ENCODE data around the gene CCL18.
"Not testable (repeated sequence)": the region's sequence is repeated elsewhere in the genome, so short reads cannot be mapped to it uniquely, and the experiment has no call there.

The CCL18 gene

GRCh38 chr17:36104701-36105181, 40.7 kb downstream of the CCL18 start:
- Histone ChIP-seq H3K4me2 (no peak overlapping the region), H3K36me3 (ENCODE audit: insufficient read depth) (no peaks in the 10 kb centered on the region), H3K9ac (no peak overlapping the region), H3K4me3 (IDR thresholded peaks at IDR 0.05; ENCODE audit: insufficient read depth, low read depth, low read length) (no peak overlapping the region), H3K79me2 (ENCODE audit: insufficient read depth, low read depth) (no peaks in the 10 kb centered on the region), H4K20me1 (ENCODE audit: insufficient read depth) (no peaks in the 10 kb centered on the region), H3K27me3 (ENCODE audit: insufficient read depth, low read depth) (no peaks in the 10 kb centered on the region), H2AFZ (ENCODE audit: low read depth) (no peak overlapping the region), H3K4me1 (ENCODE audit: low read depth, poor library complexity, severe bottlenecking) (no peaks in the 10 kb centered on the region), H3K27ac (no peak overlapping the region)
- TF ChIP-seq CTCF (conservative IDR thresholded peaks at IDR 0.05; ENCODE audit: low read depth, low read length) = no peak

GRCh38 chr17:36105781-36106492, 41.9 kb downstream of the CCL18 start:
- H4K20me1 ChIP-seq (ENCODE audit: insufficient read depth) = no peaks in the 10 kb centered on the region
- no peak overlapping the region for H2AFZ ChIP-seq (ENCODE audit: low read depth)
- no peaks in the 10 kb centered on the region for H3K4me1 ChIP-seq (ENCODE audit: low read depth, poor library complexity, severe bottlenecking)
- no peak overlapping the region for H3K27ac ChIP-seq
- no peaks in the 10 kb centered on the region for H3K27me3 ChIP-seq (ENCODE audit: insufficient read depth, low read depth)
- no peak overlapping the region for H3K4me3 ChIP-seq (IDR thresholded peaks at IDR 0.05; ENCODE audit: insufficient read depth, low read depth, low read length)
- H3K79me2 ChIP-seq (ENCODE audit: insufficient read depth, low read depth) = no peaks in the 10 kb centered on the region
- no peaks in the 10 kb centered on the region for H3K36me3 ChIP-seq (ENCODE audit: insufficient read depth)
- TF ChIP-seq CTCF (conservative IDR thresholded peaks at IDR 0.05; ENCODE audit: low read depth, low read length) = no peak
- H3K4me2 ChIP-seq = no peak overlapping the region
- H3K9ac ChIP-seq = no peak overlapping the region

- Histone ChIP-seq H3K9ac (no peak overlapping the region), H3K4me1 (ENCODE audit: low read depth, poor library complexity, severe bottlenecking) (no peaks in the 10 kb centered on the region), H3K27me3 (ENCODE audit: insufficient read depth, low read depth) (no peaks in the 10 kb centered on the region), H2AFZ (ENCODE audit: low read depth) (no peak overlapping the region), H3K36me3 (ENCODE audit: insufficient read depth) (no peaks in the 10 kb centered on the region), H3K4me2 (no peak overlapping the region), H3K27ac (no peak overlapping the region), H4K20me1 (ENCODE audit: insufficient read depth) (no peaks in the 10 kb centered on the region), H3K79me2 (ENCODE audit: insufficient read depth, low read depth) (no peaks in the 10 kb centered on the region), H3K4me3 (IDR thresholded peaks at IDR 0.05; ENCODE audit: insufficient read depth, low read depth, low read length) (no peak overlapping the region)
- TF ChIP-seq CTCF (conservative IDR thresholded peaks at IDR 0.05; ENCODE audit: low read depth, low read length) = no peak
Measured at GRCh38 chr17:36106493-36106835, 42.4 kb downstream of the CCL18 start.

GRCh38 chr17:36107660-36108059, 43.6 kb downstream of the CCL18 start:
- TF ChIP-seq CTCF (conservative IDR thresholded peaks at IDR 0.05; ENCODE audit: low read depth, low read length) = no peak

GRCh38 chr17:36108265-36108664, 44.2 kb downstream of the CCL18 start:
- H3K9ac ChIP-seq; H3K79me2 ChIP-seq (ENCODE audit: insufficient read depth, low read depth); H4K20me1 ChIP-seq (ENCODE audit: insufficient read depth); H3K36me3 ChIP-seq (ENCODE audit: insufficient read depth); H3K4me1 ChIP-seq (ENCODE audit: low read depth, poor library complexity, severe bottlenecking); H3K27me3 ChIP-seq (ENCODE audit: insufficient read depth, low read depth); H3K4me2 ChIP-seq; H3K4me3 ChIP-seq (IDR thresholded peaks at IDR 0.05; ENCODE audit: insufficient read depth, low read depth, low read length); H2AFZ ChIP-seq (ENCODE audit: low read depth); H3K27ac ChIP-seq: not testable (repeated sequence)

More at GRCh38 chr17:36107660-36108059, 43.6 kb downstream of the CCL18 start:
- H3K79me2 ChIP-seq (ENCODE audit: insufficient read depth, low read depth) = no peaks in the 10 kb centered on the region
- no peaks in the 10 kb centered on the region for H3K27me3 ChIP-seq (ENCODE audit: insufficient read depth, low read depth)
- no peak overlapping the region for H3K9ac ChIP-seq
- H3K36me3 ChIP-seq (ENCODE audit: insufficient read depth) = no peaks in the 10 kb centered on the region
- H2AFZ ChIP-seq (ENCODE audit: low read depth) = no peak overlapping the region
- no peaks in the 10 kb centered on the region for H4K20me1 ChIP-seq (ENCODE audit: insufficient read depth)
- no peak overlapping the region for H3K4me2 ChIP-seq
- no peak overlapping the region for H3K27ac ChIP-seq
- H3K4me3 ChIP-seq (IDR thresholded peaks at IDR 0.05; ENCODE audit: insufficient read depth, low read depth, low read length) = no peak overlapping the region
- H3K4me1 ChIP-seq (ENCODE audit: low read depth, poor library complexity, severe bottlenecking) = no peaks in the 10 kb centered on the region
